Endothelial cell of umbilical vein (primary cell): Measurements from ENCODE around the gene ITGB8. TPM values are rescaled to one million over a fixed set of nuclear protein-coding genes. Genes with fewer than 3 reads are reported as not detected.

Source experiments
- BruUV-seq: library from RNA; stranded (reverse); fragments of 400-500 nt; replicated peaks from 2 replicates; lab custom pipeline; 2021; lab: Mats Ljungman, UMichigan
- CTCF ChIA-PET: fragments of 300-600, 350-600 bp; sonication (Branson Sonifier 250); formaldehyde crosslinking; loops from one replicate; lab custom pipeline; 2021; ENCODE audit warnings: antibody characterized with exemption, inconsistent platforms; lab: Charles Lee
- POLR2A ChIA-PET: fragments of 300-600, 350-600 bp; sonication (Branson Sonifier 250); formaldehyde crosslinking; loops from one replicate; lab custom pipeline; 2021; ENCODE audit warnings: antibody characterized with exemption, inconsistent platforms; lab: Charles Lee
- DNase-seq: peaks from one replicate; pipeline ENCODE4 v3.0.0-alpha.2; 2011; ENCODE audit warnings: low read depth, low spot score
- FAIRE-seq: peaks from 2 replicates; lab custom pipeline; 2011; peaks lifted over from hg19 to GRCh38; lab: Jason Lieb, UNC
- H2AFZ ChIP-seq: 2 replicates; pipeline ENCODE4 v1.6.0; 2012; ENCODE audit warnings: low read depth, low read length, control low read depth, inconsistent platforms
- H3K27ac ChIP-seq: 2 replicates; pipeline ENCODE4 v1.5.1; 2011; ENCODE audit warnings: low read depth, mild to moderate bottlenecking, control low read depth, low read length, moderate library complexity; ENCODE audit not compliant: insufficient read depth
- H3K27me3 ChIP-seq, 2 experiments: 2 replicates each; pipeline versions ENCODE4 v1.6.0 to v1.6.1; 2011; ENCODE audit warnings: low read length in 2 of 2, mixed read lengths in 1 of 2; ENCODE audit not compliant: control insufficient read depth in 2 of 2, insufficient read depth in 2 of 2
- H3K36me3 ChIP-seq, 2 experiments: 2 replicates in 1 of 2; 3 replicates in 1 of 2; pipeline ENCODE4 v1.5.1; 2011; ENCODE audit warnings: low read length in 2 of 2, mild to moderate bottlenecking in 1 of 2, moderate library complexity in 1 of 2; ENCODE audit not compliant: control insufficient read depth in 2 of 2, insufficient read depth in 2 of 2; ENCODE audit errors: extremely low read depth in 1 of 2
- H3K4me1 ChIP-seq: 3 replicates; pipeline ENCODE4 v1.5.1; 2011; ENCODE audit warnings: mild to moderate bottlenecking, low read length; ENCODE audit not compliant: control insufficient read depth, insufficient read depth; ENCODE audit errors: extremely low read depth
- H3K4me2 ChIP-seq: 2 replicates; pipeline ENCODE4 v1.6.1; 2011; ENCODE audit warnings: low read length, control low read depth, mixed read lengths; ENCODE audit not compliant: insufficient read depth
- H3K4me3 ChIP-seq, 3 experiments: fragments of 200-600 bp in 1 of 3; sonication (generic), shearing (Covaris generic) in 1 of 3; replicated peaks in 1 of 3; 2 replicates each; pipeline ENCODE4 v1.5.1; 2011 to 2016; ENCODE audit warnings: control low read depth in 3 of 3, low read length in 3 of 3, mild to moderate bottlenecking in 2 of 3, inconsistent platforms in 1 of 3, low read depth in 1 of 3, moderate library complexity in 1 of 3; ENCODE audit not compliant: insufficient read depth in 1 of 3
- H3K79me2 ChIP-seq: 2 replicates; pipeline ENCODE4 v1.6.0; 2012; ENCODE audit warnings: low read length, inconsistent platforms; ENCODE audit not compliant: control insufficient read depth, insufficient read depth
- H3K9ac ChIP-seq: replicated peaks from 2 replicates; pipeline ENCODE3; 2011; ENCODE audit warnings: low read length, control low read depth; ENCODE audit not compliant: insufficient read depth; ENCODE audit errors: extremely low read depth
- H3K9me1 ChIP-seq: replicated peaks from 3 replicates; pipeline ENCODE4 v1.6.0; 2011; ENCODE audit warnings: mild to moderate bottlenecking, low read length; ENCODE audit not compliant: control insufficient read depth, insufficient read depth; ENCODE audit errors: extremely low read depth
- H3K9me3 ChIP-seq: replicated peaks from 2 replicates; pipeline ENCODE4 v1.5.1; 2012; ENCODE audit warnings: low read length, inconsistent platforms; ENCODE audit not compliant: control insufficient read depth, insufficient read depth
- H4K20me1 ChIP-seq: replicated peaks from 2 replicates; pipeline ENCODE3; 2011; ENCODE audit warnings: mild to moderate bottlenecking, low read length; ENCODE audit not compliant: control insufficient read depth, insufficient read depth; ENCODE audit errors: extremely low read depth
- EZH2 ChIP-seq: IDR thresholded peaks from 2 replicates; pipeline ENCODE4 v1.6.1; 2012; ENCODE audit warnings: borderline replicate concordance, low read depth, mild to moderate bottlenecking, moderate library complexity, low read length, inconsistent platforms; ENCODE audit not compliant: severe bottlenecking
- FOS ChIP-seq: IDR thresholded peaks from 2 replicates; pipeline ENCODE4 v1.6.1; 2011; ENCODE audit warnings: mild to moderate bottlenecking, low read length, moderate library complexity, borderline replicate concordance; ENCODE audit not compliant: insufficient read depth
- GATA2 ChIP-seq: IDR thresholded peaks from 2 replicates; pipeline ENCODE4 v1.7.0; 2011; ENCODE audit warnings: low read depth, mild to moderate bottlenecking, moderate library complexity, mixed read lengths, low read length; ENCODE audit not compliant: insufficient read length, insufficient read depth
- JUN ChIP-seq: IDR thresholded peaks from 2 replicates; pipeline ENCODE4 v1.6.1; 2011; ENCODE audit warnings: borderline replicate concordance, low read depth; ENCODE audit not compliant: insufficient read length, insufficient read depth
- MYC ChIP-seq: IDR thresholded peaks from one replicate; pipeline ENCODE4 v1.6.1; 2011; ENCODE audit warnings: mild to moderate bottlenecking, low read depth, low read length
- POLR2A ChIP-seq: IDR thresholded peaks from 2 replicates; pipeline ENCODE4 v1.6.1; 2012; ENCODE audit warnings: low read depth, mild to moderate bottlenecking, control low read depth, low read length
- POLR2AphosphoS5 ChIP-seq: IDR thresholded peaks from 2 replicates; pipeline ENCODE4 v1.6.1; 2012; ENCODE audit warnings: low read depth, mild to moderate bottlenecking, control low read depth, low read length, moderate library complexity; ENCODE audit not compliant: insufficient read depth
- dilution Hi-C: fragments of 300-500 bp; cut with MboI; formaldehyde crosslinking; loops from one replicate; pipeline ENCODE4 v1.15.0; 2019; ENCODE audit warnings: low sequenced_read_pairs; ENCODE audit not compliant: extremely low pct_ligation_motif_present
- intact Hi-C: fragments of 100-400 bp; cut with micrococcal nuclease; formaldehyde crosslinking; loops from one replicate; pipeline ENCODE4 v1.10.0; 2022
- polyA plus RNA-seq, 4 experiments: library from polyadenylated mRNA; depleted of rRNA in 3 of 4; stranded (reverse) in 3 of 4; unstranded in 1 of 4; fragments of >200 nt; gene quantifications; 2 replicates each; pipeline versions ENCODE4 v1.2.1 to v1.2.3, GENCODE V29; 2011 to 2012; ENCODE audit warnings: missing spikeins in 1 of 4
- total RNA-seq: library from RNA; stranded (reverse); gene quantifications from 2 replicates; pipeline ENCODE4 v1.2.3, GENCODE V29; 2021
- TF ChIP-seq, protein P1 (sequence below), 2 donors: IDR thresholded peaks; 1 replicate in 1 of 2; 2 replicates in 1 of 2; pipeline ENCODE4 v1.5.1; 2011; ENCODE audit warnings: low read length in 2 of 2, mild to moderate bottlenecking in 2 of 2, moderate library complexity in 2 of 2, control low read depth in 1 of 2, inconsistent platforms in 1 of 2, low read depth in 1 of 2; ENCODE audit not compliant: insufficient read depth in 1 of 2; ENCODE audit errors: extremely low read depth in 1 of 2
- TF ChIP-seq, protein P2 (sequence below): IDR thresholded peaks from 2 replicates; pipeline ENCODE4 v1.6.1; 2011; ENCODE audit not compliant: insufficient read depth, insufficient read length

The ITGB8 gene
- total and polyA plus RNA-seq, 2 donors (not counting 3 experiments of a cell fraction or from before 2014, with no cell fraction given): 2.9 to 8.2 TPM

DNA sequence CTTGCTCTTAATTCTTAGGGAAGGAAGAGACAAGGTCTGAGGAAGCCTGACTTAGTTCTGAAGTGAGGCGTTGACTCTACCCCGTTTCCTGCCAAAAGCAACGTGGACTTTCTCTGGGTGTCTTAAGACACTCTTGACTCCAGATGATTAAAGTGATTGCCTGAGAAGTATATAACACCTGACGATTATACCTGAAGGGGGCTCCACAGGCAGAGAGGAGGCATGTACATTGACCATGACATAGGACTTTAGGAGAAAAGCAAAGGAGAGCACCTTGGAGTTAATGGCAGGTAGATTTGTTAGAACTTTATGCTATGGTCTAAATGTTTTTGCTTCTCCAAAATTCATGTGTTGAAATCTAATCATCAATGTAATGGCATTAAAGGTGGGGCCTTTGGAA is 15.9 kb downstream of the ITGB8 start:
- Histone ChIP-seq H3K4me1 (peaks cover 12% of the 10 kb centered on the region), H2AFZ (no peak overlapping the region), H3K9me3 (no peaks in the 10 kb centered on the region), H3K4me3 (no peak overlapping the region), H3K79me2 (no peaks in the 10 kb centered on the region), H3K9me1 (no peaks in the 10 kb centered on the region), H3K4me2 (no peak overlapping the region), H3K36me3 (no peaks in the 10 kb centered on the region), H3K9ac (no peak overlapping the region), H3K27ac (no peak overlapping the region), H4K20me1 (no peaks in the 10 kb centered on the region), H3K27me3 (no peaks in the 10 kb centered on the region)
- no TSS peak for BruUV-seq
- intact Hi-C loops (no loop called here), dilution Hi-C loops (no loop called here)
- TF ChIP-seq JUN: no peak
- TF ChIP-seq, protein P1, sequence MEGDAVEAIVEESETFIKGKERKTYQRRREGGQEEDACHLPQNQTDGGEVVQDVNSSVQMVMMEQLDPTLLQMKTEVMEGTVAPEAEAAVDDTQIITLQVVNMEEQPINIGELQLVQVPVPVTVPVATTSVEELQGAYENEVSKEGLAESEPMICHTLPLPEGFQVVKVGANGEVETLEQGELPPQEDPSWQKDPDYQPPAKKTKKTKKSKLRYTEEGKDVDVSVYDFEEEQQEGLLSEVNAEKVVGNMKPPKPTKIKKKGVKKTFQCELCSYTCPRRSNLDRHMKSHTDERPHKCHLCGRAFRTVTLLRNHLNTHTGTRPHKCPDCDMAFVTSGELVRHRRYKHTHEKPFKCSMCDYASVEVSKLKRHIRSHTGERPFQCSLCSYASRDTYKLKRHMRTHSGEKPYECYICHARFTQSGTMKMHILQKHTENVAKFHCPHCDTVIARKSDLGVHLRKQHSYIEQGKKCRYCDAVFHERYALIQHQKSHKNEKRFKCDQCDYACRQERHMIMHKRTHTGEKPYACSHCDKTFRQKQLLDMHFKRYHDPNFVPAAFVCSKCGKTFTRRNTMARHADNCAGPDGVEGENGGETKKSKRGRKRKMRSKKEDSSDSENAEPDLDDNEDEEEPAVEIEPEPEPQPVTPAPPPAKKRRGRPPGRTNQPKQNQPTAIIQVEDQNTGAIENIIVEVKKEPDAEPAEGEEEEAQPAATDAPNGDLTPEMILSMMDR (IDR thresholded peaks at IDR 0.05; ENCODE audit: extremely low read depth in 1 of 2, insufficient read depth in 1 of 2, low read depth in 1 of 2, low read length in 2 of 2): no peak
- no peak for TF ChIP-seq POLR2AphosphoS5
- no peak for TF ChIP-seq GATA2
- no peak for TF ChIP-seq POLR2A
- no peak for TF ChIP-seq MYC
- TF ChIP-seq, protein P2, sequence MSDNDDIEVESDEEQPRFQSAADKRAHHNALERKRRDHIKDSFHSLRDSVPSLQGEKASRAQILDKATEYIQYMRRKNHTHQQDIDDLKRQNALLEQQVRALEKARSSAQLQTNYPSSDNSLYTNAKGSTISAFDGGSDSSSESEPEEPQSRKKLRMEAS: no peak
- no peak for TF ChIP-seq EZH2
- TF ChIP-seq FOS: no peak
- FAIRE-seq: no peak
- POLR2A ChIA-PET: no interaction called here
- CTCF ChIA-PET: interaction anchor here (1.0 kb wide), 1 partner anchor 56 kb away, joined by 3 read pairs; no protein-coding TSS in a partner anchor
- DNase-seq: no peak
